Fibroblast of mammary gland (primary cell): ENCODE measurements around the gene RBM19.
"Not testable (repeated sequence)": the region's sequence is repeated elsewhere in the genome, so short reads cannot be mapped to it uniquely, and the experiment has no call there.

Experiments used
- DNase-seq: peaks from one replicate; pipeline ENCODE4 v3.0.0-alpha.2; 2010; ENCODE audit warnings: low read depth
- H3K4me3 ChIP-seq: 2 replicates; pipeline ENCODE4 v1.5.1; 2011; ENCODE audit warnings: low read depth, mild to moderate bottlenecking, low read length, moderate library complexity; ENCODE audit not compliant: control insufficient read depth
- TF ChIP-seq, protein P1 (sequence below): conservative IDR thresholded peaks from 2 replicates; pipeline ENCODE4 v1.5.1; 2011; ENCODE audit warnings: low read depth, low read length, inconsistent platforms; ENCODE audit not compliant: control insufficient read depth, insufficient read depth

RBM19 gene

DNA sequence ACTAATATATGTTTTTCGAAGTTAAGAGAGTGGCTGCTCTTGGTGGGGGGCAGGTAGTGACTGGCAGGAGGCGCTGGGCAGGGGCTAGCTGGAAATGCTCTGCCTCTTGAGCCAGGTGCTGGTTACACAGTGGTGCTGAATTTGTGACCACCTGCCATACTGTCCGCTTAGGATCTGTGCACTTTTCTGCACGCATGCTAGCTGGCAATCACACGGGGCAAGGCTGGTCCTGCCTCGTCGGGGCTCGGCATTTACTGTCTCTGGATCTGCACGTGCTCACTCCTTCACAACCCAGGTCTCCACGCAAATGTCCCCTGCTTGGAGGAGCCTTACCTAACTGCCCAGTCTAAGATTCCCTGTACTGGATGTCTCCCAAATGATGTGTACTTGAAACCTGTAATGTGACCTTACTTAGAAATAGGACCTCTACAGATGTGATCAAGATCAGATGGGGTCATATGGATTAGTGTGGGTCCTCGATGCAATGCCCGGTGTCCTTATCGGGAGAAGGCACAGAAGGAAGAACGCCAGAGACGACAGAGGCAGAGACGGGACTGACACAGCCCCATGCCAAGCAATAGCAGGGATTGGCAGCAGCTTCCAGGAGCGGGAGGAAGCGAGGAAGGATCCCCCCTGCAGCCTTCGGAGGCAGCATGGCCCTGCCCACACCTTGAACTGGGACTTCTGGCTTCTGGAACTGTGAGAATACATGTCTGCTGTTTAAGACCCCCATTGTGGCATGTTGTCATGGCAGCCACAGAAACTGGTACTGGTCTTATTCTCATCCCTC lies 59.5 kb downstream of the RBM19 start:
- no peak overlapping the region for H3K4me3 ChIP-seq
- TF ChIP-seq, protein P1, sequence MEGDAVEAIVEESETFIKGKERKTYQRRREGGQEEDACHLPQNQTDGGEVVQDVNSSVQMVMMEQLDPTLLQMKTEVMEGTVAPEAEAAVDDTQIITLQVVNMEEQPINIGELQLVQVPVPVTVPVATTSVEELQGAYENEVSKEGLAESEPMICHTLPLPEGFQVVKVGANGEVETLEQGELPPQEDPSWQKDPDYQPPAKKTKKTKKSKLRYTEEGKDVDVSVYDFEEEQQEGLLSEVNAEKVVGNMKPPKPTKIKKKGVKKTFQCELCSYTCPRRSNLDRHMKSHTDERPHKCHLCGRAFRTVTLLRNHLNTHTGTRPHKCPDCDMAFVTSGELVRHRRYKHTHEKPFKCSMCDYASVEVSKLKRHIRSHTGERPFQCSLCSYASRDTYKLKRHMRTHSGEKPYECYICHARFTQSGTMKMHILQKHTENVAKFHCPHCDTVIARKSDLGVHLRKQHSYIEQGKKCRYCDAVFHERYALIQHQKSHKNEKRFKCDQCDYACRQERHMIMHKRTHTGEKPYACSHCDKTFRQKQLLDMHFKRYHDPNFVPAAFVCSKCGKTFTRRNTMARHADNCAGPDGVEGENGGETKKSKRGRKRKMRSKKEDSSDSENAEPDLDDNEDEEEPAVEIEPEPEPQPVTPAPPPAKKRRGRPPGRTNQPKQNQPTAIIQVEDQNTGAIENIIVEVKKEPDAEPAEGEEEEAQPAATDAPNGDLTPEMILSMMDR: no peak
- no peak for DNase-seq

GRCh38 chr12:113905829-113906228 lies 60.3 kb downstream of the RBM19 start:
- no peak overlapping the region for H3K4me3 ChIP-seq
- no peak for DNase-seq
- TF ChIP-seq, protein P1: no peak

DNA sequence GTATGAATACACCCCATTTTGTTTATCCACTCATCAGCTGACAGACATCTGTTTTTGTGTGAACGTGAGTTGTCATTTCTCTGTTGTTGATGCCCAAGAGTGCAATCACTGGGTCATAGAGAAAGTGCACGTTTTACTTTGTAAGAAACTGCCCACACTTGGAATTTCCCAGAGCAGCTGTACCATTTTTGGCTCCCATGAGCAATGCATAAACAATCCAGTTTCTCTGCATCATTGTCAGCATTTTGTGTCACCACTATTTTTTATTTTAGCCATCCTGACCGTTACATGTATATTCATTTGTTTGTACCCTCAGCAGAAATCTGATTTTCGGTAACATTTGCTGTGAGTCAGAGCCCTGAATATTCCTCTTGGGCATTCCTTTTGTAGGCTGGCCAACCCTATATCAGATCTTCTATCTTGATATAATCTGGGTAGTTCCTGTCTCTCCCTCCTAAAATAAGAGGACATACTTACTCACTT lies 62.7 kb downstream of the RBM19 start:
- H3K4me3 ChIP-seq: no peak overlapping the region
- TF ChIP-seq, protein P1: no peak
- peak; percentile 49 for DNase-seq

DNA sequence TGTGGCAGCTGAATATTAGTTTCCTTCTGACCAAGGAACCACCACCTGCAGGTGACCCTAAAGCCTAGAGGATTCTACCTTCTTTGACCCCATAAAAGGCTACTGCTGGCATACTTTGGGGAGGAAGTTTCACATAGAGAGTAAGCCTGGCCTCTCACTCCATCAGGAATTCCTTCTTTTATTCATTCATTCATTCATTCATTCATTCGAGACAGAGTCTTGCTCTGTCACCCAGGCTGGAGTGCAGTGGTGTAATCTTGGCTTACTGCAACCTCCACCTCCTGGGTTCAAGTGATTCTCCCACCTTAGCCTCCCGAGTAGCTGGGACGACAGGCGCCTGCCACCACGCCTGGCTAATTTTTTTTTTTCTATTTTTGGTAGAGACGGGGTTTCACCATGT lies 64.8 kb downstream of the RBM19 start:
- not testable (repeated sequence) for H3K4me3 ChIP-seq, DNase-seq

GRCh38 chr12:113900716-113901115 lies 65.4 kb downstream of the RBM19 start:
- H3K4me3 ChIP-seq: no peak overlapping the region
- TF ChIP-seq, protein P1: no peak
- DNase-seq: no peak

GRCh38 chr12:113899561-113900471 lies 66.3 kb downstream of the RBM19 start:
- TF ChIP-seq, protein P1: no peak
- no peak for DNase-seq
- H3K4me3 ChIP-seq: no peak overlapping the region
